ENCODE data around the gene SRGN.

SRGN gene

GRCh38 chr10:69090685-69091084 is 2.8 kb downstream of the SRGN start:
- no peak for DNase-seq (ENCODE audit: low read depth in 2 of 2)

- DNase-seq (ENCODE audit: low read depth in 2 of 2) = no peak
Observed at GRCh38 chr10:69091143-69091651, 3.3 kb downstream of the SRGN start.

- DNase-seq (ENCODE audit: low read depth in 2 of 2) = peak; percentile 66 to 68
Observed at GRCh38 chr10:69092959-69093850, 5.3 kb downstream of the SRGN start.

GRCh38 chr10:69093933-69094332 is 6.0 kb downstream of the SRGN start:
- DNase-seq (ENCODE audit: low read depth in 2 of 2) = no peak

GRCh38 chr10:69096045-69096444 is 8.1 kb downstream of the SRGN start:
- DNase-seq (ENCODE audit: low read depth in 2 of 2) = no peak

- no peak for DNase-seq (ENCODE audit: low read depth in 2 of 2)
Observed at GRCh38 chr10:69097729-69098128, 9.8 kb downstream of the SRGN start.

- DNase-seq (ENCODE audit: low read depth in 2 of 2) = no peak
Observed at GRCh38 chr10:69100136-69100872, 12.4 kb downstream of the SRGN start.

GRCh38 chr10:69101451-69102095 is 13.7 kb downstream of the SRGN start:
- no peak for DNase-seq (ENCODE audit: low read depth in 2 of 2)

- DNase-seq (ENCODE audit: low read depth in 2 of 2) = no peak
Observed at GRCh38 chr10:69102440-69102839, 14.5 kb downstream of the SRGN start.

GRCh38 chr10:69103784-69104183 is 15.9 kb downstream of the SRGN start:
- no peak for DNase-seq (ENCODE audit: low read depth in 2 of 2)

- no peak for DNase-seq (ENCODE audit: low read depth in 2 of 2)
Observed at GRCh38 chr10:69104994-69105790, 17.3 kb downstream of the SRGN start.

GRCh38 chr10:69107176-69107490 is 19.2 kb downstream of the SRGN start:
- DNase-seq (ENCODE audit: low read depth in 2 of 2) = no peak

GRCh38 chr10:69107699-69108098 is 19.8 kb downstream of the SRGN start:
- DNase-seq (ENCODE audit: low read depth in 2 of 2) = no peak

GRCh38 chr10:69119896-69120295 is 32.0 kb downstream of the SRGN start:
- DNase-seq (ENCODE audit: low read depth in 2 of 2) = no peak

GRCh38 chr10:69123306-69123746 is 35.4 kb downstream of the SRGN start:
- no peak for DNase-seq (ENCODE audit: low read depth in 2 of 2)

GRCh38 chr10:69123747-69124562 is 36.1 kb downstream of the SRGN start, which contains the start of gene VPS26A:
VPS26A (plus strand) TSS chr10:69124178; CDS start chr10:69124278, 100 bp downstream.
- DNase-seq (ENCODE audit: low read depth in 2 of 2) = peak; percentile 97

GRCh38 chr10:69124563-69125268 is 36.8 kb downstream of the SRGN start:
- peak in 1 of 2 donors; percentile 20 for DNase-seq (ENCODE audit: low read depth in 2 of 2)

- DNase-seq (ENCODE audit: low read depth in 2 of 2) = no peak
Observed at GRCh38 chr10:69125554-69125953, 37.7 kb downstream of the SRGN start.

GRCh38 chr10:69130251-69130650 is 42.3 kb downstream of the SRGN start:
- DNase-seq (ENCODE audit: low read depth in 2 of 2) = no peak

- no peak for DNase-seq (ENCODE audit: low read depth in 2 of 2)
Observed at GRCh38 chr10:69139961-69140360, 52.1 kb downstream of the SRGN start.

Measured in activated CD8-positive, alpha-beta memory T cell treated with anti-CD3 and anti-CD28 coated beads for 4 hours (primary cell).